GM10266 (cell line): Measurements from ENCODE around the gene KIF12.

ENCODE experiments used
- DNase-seq: peaks from one replicate; pipeline ENCODE4 v3.0.0; 2012; ENCODE audit errors: extremely low spot score
- CTCF ChIP-seq: IDR thresholded peaks from 2 replicates; pipeline ENCODE4 v1.5.1; 2012; ENCODE audit warnings: mild to moderate bottlenecking, low read depth; ENCODE audit not compliant: control insufficient read depth, insufficient read depth; ENCODE audit errors: missing control alignments

Gene KIF12

DNA sequence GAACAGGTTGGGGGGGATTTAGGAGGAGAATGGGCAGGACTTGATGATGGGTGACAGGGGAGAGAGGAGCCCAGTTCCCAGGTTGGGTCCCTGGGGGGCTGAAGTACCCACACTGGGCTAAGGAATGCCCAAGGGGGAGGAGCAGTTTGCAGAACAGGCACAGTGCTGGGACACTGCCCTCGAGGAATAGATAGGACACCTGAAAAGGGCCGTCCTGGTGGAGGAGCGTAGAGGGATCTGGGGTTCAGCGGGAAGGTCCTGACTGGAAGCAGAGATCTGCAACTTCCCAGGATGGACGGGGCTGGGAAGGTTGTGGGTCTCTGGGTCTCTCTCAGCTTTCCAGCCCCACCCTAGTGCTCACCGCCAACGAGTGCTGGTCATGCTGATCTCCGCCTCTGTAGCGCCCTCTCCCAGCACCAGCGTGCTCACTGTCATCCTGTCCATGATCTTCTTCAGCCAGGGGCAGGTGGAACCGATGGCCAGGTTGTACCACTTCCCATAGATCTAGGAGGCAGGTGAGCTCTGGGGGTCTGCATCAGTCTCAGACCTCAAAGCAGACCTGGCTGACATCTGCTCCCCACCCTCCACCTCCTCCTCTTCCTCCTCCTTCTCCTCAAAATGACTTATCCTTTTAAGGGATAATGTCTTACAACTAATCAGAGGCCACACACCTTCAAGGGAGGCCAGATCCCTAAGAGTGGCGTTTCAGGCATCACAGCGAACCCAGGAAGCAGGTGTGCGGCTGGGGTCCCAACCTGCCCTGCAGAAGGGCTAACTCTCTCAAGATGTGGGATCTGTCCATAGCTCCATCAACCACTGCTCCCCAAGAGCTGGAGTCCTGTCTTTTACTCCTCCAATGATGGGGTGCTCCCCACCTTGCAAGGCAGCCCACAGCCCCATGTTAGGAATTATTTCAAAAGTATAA, 22.6 kb downstream of the KIF12 start:
- DNase-seq = no peak
- no peak for TF ChIP-seq CTCF

GRCh38 chr9:114075602-114076001, 23.5 kb downstream of the KIF12 start:
- no peak for DNase-seq
- no peak for TF ChIP-seq CTCF

DNA sequence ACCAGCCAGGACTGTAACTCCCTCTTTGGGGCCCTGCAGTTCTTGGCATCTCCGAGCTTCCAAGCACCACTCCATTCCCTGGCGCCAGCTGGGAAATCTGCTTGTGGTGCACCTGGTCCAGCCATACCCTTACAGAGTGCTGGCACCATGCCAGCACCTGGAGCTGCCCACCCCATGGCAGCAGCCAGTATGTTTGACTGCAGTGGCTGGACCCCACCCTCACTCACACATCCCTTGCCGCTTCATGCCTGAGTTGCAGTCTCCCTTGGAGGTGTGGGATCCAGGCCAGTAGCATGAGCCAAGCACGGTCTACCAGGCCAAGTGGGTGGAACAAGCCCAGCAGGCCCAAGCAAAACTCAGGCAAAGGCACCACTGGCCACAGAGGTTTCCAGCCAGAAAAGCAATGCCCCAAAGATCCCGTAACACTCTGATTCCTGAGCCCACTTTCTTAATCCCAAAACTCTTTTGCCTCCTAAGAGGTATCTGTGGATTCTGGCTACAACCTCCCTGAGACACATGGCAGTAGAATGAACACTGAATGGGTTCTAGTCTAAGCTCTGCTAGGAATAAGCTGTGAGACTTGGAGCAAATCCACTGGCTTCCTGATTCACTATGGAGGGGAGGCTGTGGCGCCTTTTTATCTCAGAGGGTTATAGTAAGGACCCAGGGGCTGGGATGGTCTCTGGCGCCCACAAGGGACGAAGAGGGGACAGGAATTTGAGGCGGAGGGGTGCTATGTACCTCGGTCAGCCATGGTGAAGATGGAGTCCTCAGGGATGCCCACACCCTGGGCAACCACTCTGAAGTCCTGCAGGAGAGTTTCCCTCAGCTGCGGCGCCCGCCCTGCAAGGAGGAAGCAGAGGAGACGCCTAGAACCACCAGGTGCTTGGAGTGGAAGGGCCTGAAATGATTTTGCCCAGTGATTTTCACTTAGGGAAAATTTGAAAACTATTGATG, 26.6 kb downstream of the KIF12 start:
- no peak for DNase-seq
- no peak for TF ChIP-seq CTCF

DNA sequence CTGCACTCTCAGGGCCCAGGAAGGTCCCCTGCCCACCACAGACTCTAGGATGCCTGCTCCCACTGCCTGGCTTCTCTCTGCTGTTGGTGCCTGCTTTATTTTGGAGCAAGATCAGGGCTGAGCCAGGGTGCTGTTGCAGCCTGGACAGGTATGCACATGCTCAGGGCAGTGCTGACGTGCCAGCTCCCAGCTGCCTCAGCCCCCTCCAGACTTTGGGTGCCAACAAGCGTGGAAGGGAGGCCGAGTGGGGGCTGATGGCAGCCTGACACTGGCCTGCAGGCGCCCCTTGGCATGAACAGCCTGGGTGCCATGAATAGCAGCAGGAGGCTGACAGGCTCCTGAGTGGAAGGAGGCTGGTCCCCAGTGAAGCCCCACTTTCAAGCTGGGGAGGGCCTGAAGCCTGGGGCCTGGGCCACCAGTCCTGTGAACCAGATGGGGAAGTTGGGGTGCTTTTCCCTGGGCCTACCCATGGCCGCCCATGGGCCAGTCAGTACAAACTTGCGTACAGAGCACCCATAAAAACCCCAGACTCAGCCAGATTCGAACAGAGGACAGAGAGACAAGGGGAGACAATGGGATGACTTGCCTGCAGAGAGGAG, 27.8 kb downstream of the KIF12 start:
- DNase-seq = no peak
- no peak for TF ChIP-seq CTCF

DNA sequence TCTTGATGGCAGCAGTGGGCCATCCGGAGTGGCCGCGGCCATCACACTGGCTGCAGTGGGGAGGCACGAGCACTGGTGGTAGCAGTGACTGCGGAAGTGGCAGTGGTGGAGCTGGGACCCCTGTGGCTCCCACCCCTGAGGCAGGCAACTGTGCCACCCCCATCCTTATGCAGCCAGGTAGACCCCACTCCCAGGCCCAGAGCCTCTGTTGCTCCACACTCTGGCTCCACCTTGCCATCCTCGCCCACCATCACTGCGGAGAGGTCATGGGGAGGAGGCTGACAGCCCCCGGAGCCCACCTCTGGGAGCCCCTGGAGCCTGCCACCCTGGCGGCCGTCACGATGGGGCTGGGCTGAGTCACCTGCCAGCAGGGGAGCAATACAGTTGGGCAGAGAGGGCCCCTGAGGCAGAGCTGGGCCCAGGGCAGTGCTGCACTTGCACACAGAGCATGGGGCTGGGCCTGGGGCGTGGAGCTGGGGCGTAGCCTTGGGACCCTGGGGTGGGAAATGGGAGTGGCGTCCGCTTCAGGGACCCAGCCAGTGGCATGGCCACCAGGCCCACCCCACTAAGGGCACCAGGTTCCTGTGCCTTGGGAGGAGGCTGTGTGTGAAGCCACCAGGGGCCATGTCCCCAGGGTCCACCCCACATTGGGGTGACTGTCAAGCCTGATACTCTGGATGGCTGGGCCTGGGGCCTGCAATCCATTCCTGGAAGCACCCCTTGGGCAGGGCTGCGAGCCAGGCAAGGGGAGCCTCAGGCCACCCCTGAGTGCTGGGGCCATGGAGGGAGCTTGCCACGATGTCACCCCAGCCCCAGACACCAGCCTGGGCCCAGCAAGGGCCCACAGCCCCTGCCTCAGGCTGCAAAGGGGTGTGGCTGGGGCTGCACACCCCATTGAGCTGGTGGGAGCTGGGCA, 28.6 kb downstream of the KIF12 start:
- no peak for DNase-seq
- TF ChIP-seq CTCF = no peak

DNA sequence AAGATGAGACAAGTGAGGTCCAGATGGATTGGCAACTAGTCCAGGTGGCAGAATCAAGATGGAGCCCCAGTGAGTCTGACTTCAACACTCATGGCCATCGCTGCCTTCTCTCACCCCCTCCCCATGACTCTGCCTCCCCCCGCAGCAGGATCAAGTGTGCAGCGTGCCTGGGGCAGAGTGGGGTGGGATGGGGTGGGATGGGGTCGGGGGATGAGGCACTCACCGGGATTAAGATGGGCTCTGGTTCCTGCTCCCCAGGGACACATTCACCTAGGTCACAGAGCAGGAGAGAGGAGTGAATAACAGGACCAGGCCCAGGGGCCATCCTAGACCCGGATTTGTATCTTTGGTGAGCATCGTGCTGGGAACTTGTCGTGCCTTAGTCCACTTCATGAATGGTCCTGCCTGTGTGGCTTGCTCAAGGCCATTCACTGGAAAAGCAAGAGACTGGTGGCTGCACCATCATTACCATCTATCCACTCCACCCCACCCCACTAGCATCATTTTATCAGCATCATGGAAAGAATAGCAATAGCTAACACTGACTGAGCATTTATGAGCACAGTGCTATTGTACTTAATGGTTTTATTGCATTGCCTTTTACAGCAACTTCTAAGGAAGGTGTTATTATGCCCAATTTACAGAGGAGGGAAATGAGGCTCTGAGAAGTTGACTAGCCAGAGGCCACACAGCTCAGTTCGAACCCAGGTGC, 29.5 kb downstream of the KIF12 start:
- TF ChIP-seq CTCF = no peak
- DNase-seq = no peak
